ENCODE data around the gene NYAP1. TPM values are rescaled to one million over a fixed set of nuclear protein-coding genes. Genes with fewer than 3 reads are reported as not detected.
"Not testable (repeated sequence)": the region's sequence is repeated elsewhere in the genome, so short reads cannot be mapped to it uniquely, and the experiment has no call there.

Gene NYAP1
- total RNA-seq, 1 experiment from 2014 or later, result not detected

DNA sequence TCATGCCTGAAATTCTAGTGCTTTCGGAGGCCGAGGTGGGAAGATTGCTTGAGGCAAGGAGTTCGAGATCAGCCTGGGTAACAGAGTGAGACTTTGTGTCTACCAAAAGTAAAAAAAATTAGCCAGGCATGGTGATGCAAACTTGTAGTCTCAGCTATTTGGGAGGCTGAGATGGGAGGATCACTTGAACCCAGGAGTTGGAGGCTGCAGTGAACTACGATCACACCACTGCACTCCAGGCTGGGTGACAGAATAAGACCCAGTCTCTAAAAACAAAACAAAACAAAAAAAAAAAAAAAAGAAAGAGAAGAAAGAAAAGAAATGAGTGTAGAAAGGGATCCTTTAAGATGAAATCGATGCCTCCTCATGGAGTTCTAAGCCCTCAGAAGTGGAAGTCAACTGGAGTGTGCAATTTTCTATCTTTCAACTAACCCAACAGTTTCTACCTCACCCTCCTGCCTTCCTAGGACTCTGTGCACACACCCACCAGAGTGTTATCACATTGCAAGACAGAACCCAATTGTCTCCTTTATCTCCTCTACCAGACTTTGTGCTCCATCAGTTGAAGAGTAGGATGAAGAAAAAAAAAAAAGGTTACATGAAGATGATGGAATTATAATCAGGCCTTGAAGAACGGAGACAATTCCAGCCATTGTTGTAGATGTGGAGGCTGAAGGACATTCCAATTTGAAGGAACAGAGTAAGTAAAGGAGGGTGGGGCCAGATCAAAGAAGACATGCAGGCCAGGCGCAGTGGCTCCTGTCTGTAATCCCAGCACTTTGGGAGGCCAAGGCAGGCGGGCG is 26.9 kb downstream of the NYAP1 start:
- DNase-seq (ENCODE audit: low read depth), result no peak

DNA sequence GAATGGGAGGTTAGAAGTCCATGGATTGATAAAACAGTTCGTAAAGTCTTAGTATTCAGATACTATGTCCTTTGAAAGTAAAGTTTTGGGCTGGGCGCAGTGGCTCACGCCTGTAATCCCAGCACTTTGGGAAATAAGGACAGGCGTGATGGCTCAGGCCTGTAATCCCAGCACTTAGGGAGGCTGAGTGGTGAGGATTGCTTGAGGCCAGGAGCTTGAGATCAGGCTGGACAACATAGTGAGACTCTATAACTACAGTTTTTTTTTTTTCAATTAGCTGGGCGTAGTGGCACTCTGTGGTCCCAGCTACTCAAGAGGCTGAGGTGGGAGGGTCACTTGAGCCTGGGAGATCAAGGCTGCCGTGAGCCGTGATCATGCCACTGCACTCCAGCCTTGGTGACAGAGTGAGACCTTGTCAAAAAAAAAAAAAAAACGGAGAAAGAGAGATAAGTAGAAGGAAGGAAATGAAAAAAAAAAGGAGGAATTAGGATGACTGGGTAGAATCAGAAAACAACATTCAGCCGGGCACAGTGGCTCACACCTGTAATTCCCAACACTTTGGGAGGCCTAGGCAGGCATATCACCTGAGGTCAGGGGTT is 29.6 kb downstream of the NYAP1 start:
- no peak for DNase-seq (ENCODE audit: low read depth)

DNA sequence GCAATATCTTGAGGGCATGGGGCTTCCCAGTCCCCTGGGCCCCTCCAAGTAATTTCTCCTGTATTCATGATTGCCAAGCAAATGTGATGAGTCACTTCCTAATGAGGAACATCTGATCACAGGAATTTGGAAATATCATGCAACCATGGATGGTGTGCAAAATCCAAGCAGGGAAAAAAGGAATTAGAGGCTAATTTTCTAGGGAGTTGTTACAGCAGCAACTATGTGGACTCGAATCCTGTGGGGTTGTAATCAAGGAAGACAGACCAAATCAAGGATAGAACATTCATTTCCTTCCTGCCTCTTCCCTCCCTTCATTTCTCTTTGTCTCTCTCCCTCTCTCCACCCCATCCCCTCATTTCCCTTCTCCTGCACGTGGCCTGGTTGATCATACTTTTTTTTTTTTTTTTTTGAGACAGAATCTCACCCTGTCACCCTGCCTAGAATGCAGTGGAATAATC is 31.4 kb downstream of the NYAP1 start:
- peak; percentile 79 for DNase-seq (ENCODE audit: low read depth)

DNA sequence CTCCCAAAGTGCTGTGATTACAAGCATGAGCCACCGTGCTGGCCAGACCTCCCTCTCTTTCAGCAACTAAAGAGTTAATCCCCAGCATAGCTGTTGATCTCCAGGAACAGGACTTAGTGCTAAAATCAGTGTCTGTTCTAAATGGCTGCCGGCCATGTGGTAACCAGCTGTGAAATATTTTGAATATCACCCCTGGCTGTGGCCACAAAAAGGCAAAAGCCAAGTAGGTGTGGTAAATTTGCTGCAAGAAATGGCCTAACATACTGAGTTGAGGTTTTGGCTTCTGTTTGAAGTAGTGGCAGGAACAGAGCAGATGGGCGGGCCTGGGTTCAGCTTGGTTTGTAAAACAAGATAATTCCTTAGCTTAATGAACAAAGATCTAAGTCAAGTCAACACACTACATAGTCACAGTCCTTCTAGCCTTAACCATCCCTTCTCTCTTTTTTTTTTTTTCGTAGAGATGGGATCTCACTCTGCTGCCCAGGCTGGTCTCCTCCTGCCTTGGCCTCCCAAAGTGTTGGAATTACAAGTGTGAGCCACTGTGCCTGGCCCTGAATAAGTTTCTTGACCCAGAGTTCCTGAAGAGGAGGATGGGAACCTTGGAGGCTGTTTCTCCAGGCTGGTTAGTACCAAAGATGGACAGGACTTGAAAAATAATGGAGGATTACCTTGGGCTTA is 32.5 kb downstream of the NYAP1 start:
- DNase-seq (ENCODE audit: low read depth), result peak; percentile 97

DNA sequence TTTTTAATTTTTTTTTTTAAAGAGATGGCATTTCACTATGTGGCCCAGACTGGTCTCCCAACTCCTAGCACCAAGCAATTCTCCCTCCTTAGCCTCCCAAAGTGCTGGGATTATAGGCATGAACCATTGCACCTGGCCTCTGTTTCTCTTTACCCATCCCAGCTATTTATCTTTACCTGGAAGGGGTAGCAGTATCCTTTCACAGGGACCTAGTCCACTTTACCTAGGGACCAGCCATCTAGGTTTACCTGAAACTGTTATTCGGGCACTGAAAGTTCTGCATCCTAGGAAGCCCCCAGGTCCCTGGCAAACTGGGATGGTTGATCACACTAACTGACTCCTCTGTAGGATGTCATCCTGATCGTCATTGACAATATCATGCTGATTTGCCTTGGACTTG is 33.6 kb downstream of the NYAP1 start:
- DNase-seq (ENCODE audit: low read depth), result no peak

DNA sequence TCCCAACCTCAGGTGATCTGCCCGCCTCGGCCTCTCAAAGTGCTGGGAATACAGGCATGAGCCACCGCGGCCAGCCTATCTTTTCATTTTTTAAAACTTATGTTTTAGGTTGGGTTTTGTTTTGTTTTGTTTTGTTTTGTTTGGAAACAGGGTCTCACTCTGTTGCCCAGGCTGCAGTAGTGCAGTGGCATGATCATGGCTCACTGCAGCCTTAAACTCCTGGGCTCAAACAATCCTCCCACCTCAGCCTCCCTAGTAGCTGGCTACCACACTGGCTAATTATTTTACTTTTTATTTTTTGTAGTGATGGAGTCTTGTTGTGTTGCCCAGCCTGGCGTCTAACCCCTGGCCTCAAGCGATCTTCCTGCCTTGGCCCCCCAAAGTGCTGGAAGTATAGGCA is 35.9 kb downstream of the NYAP1 start:
- no peak for DNase-seq (ENCODE audit: low read depth)

DNA sequence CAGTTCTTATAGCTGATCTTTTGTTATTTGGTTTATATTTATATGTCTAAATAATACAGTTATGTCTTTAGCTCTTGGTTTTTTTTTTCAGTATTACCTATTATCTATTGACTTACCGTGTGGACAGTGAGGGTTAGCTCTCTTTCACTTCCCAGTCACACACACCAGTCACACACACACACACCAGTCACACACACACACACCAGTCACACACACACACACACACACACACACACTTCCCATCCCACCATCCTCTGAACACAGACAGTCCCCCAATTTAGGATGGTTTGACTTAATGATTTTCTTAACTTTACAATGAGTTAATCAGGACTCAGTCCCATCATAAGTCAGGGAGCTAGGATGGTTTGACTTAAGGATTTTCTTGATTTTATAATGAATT is 36.4 kb downstream of the NYAP1 start:
- DNase-seq (ENCODE audit: low read depth), result no peak

DNA sequence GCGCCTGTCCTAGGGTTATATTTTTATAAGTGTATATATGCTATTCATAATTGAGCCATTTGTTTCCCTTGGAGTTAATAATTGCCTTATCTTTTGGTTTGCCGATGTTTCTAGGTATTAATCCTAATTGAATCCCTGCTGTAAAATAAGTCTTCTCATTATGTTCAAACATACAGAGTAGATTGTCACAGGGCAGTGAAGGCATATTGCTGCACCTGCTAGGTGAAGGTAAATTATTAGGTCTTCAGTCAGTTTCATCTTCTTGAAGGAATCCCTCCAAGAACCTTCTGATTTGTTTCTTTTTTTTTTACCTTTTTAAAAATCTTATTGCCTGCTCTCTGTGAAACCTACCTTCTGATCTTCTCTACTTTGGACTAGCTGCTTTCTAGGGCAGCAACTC is 37.3 kb downstream of the NYAP1 start:
- no peak for DNase-seq (ENCODE audit: low read depth)

DNA sequence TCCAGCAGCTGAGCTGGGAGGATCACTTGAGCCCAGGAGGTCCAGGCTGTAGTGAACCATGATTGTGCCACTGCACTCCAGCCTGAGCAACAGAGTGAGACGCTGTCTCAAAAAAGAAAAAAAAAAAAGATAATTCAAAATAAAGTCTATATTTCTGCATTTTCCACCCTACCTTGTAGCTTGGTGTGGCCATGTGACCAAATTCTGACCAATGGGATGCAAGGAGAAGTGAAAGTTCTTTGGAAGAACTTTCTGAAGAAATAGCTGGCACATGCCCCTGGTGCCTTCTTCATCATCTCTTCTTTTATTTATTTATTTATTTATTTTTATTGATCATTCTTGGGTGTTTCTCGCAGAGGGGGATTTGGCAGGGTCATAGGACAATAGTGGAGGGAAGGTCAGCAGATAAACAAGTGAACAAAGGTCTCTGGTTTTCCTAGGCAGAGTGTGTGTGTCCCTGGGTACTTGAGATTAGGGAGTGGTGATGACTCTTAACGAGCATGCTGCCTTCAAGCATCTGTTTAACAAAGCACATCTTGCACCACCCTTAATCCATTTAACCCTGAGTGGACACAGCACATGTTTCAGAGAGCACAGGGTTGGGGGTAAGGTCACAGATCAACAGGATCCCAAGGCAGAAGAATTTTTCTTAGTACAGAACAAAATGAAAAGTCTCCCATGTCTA is 38.3 kb downstream of the NYAP1 start:
- not testable (repeated sequence) for DNase-seq (ENCODE audit: low read depth)

DNA sequence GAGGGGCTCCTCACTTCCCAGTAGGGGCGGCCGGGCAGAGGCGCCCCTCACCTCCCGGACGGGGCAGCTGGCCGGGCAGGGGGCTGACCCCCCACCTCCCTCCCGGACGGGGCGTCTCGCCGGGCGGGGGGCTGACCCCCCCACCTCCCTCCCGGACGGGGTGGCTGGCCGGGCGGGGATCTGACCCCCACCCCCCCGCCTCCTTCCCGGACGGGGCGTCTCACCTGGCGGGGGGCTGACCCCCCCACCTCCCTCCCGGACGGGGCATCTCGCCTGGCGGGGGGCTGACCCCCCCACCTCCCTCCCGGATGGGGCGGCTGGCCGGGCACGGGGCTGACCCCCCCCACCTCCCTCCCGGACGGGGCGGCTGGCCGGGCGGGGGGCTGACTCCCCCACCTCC is 39.5 kb downstream of the NYAP1 start:
- DNase-seq (ENCODE audit: low read depth), result not testable (repeated sequence)

DNA sequence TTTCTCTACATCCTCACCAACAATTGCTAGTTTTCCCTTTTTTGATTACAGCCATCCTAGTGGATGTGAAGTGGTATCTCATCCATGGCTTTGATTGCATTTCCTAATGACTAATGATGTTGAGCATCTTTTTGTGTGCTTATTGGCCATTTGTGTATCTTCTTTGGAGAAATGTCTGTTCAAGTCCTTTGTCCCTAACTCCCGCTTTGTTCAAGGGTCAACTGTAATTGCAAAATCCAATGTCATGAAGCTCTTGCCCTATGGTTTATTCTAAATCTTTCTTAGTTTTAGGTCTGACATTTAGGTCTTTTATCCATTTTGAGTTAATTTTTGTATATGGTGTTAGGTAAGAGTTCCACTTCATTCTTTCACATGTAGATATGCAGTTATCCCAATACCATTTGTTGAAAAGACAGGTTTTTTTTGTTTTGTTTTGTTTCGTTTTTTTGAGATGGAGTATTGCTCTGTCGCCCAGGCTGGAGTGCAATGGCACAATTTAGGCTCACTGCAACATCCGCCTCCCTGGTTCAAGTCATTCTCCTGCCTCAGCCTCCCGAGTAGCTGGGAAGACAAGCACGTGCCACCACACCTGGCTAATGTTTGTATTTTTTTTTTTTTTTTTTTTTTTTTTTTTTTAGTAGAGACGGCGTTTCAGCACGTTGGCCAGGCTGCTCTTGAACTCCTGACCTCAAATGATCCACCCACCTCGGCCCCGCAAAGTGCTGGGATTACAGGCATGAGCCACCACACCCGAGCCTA is 44.6 kb downstream of the NYAP1 start:
- not testable (repeated sequence) for DNase-seq (ENCODE audit: low read depth)

DNA sequence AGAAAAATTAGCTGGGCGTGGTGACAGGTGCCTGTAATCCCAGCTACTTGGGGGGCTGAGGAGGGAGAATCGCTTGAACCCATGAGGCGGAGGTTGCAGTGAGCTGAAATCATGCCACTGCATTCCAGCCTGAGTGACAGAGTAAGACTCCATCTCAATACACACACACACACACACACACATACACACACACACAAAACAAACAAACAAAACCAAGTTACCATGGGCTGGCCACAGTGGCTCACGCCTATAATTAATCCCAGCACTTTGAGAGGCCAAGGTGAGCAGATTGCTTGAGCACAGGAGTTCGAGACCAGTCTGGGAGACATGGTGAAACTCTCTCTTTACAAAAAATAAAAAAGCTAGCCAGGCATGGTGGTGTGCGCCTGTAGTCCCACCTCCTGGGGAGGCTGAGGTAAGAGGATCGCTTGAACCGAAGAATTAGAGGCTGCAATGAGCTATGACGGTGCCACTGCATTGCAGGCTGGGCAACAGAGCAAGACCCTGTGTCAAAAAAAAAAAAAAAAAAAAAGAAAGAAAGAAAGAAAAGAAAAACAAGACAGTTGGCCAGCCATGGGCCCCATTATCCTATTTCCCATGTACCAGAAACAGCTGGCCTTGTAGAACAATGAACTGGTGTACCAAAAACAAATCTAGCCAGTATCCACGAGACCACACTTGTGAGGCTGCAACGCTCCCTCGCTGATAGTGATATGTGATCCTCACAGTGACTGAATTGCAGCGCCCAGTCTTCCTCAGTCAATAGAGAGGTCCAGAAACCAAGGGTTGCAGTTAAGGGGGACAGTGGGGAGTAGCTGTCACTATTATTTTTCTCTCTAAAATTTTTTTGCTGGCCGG is 48.7 kb downstream of the NYAP1 start:
- no peak for DNase-seq (ENCODE audit: low read depth)

DNA sequence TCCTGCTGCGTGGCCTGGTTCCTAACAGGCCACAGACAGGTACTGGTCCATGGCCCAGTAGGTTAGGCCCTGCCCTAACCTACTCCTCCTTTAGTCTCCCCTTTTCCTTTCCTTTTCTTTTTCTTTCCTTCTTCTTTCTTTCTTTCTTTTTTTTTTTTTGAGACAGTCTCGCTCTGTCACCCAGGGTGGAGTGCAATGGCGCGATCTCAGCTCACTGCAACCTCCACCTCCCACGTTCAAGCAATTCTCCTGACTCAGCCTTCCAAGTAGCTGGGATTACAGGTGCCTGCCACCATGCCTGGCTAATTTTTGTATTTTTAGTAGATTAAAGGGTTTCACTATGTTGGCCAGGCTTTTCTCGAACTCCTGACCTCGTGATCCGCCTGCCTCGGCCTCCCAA is 52.3 kb downstream of the NYAP1 start:
- not testable (repeated sequence) for DNase-seq (ENCODE audit: low read depth)

DNA sequence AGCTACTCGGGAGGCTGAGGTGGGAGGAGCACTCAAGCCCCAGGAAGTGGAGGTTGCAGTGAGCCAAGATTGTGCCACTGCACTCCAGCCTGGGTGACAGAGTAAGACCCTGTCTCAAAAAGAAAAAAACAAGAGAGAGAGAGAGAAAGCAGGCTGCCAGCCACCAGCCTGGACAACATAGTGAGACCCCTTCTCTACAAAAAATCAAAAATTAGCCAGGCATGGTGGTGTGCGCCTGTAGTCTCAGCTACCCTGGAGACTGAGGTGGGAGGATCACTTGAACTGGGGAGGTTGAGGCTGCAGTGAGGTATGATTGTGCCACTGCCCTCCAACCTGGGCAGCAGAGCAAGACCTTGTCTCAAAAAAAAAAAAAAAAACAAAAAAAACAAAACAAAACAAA is 53.0 kb downstream of the NYAP1 start:
- DNase-seq (ENCODE audit: low read depth), result not testable (repeated sequence)

DNA sequence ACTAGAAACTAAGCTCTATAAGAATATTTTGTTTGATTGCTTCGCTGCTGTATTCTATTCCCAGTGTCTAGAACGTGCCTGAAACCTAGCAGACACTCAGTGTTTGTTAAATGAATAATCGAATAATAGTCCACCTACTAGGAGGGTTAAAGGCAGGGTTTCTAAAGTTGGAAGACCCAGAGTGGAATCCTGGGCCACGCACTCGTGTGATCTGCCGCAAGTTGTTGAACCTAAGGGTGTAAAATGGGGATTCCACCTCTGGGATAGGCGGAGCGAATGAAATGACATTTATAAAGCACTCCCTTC is 54.6 kb downstream of the NYAP1 start:
- no peak for DNase-seq (ENCODE audit: low read depth)

DNA sequence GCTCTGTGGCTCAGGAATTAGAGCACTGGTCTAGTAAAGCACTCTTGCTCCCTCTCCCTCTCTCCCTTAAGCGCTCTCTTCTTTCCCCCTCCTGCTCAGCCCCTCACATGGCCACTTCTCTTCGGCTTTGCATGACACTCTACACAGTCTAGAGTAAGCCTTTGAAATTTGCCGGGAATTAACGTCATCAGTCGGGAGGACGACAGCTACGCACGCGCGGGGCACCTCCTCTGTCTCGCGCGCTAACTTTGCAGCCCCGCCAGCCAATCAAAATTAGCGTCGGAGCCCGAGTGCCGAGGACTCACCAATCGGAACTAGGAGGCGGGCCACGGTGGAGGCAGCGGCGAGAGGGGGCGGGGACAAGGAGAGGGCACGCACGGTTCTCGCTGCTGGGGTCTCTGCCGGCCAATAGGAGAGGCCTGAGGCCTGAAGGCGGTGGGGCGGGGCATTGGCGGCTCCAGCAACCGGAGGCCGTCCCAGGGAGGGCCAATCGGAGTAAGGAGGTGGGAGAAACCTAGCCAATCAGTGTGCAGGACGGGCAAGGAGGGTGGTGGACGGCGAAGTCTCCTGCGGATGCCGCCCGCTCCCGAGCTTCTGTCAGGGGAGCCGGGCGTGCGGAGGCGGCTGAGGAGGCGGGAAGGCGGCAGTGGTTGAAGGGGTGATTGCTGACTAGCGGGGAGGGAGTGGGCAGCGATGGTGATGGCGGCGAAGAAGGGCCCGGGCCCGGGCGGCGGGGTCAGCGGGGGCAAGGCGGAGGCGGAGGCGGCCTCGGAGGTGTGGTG is 55.1 kb downstream of the NYAP1 start, which contains the start of gene AGFG2:
TSS of gene AGFG2 (plus strand) at position 550 of the 782 bp plus-strand sequence. CDS start at position 694, 144 bp downstream.
- DNase-seq (ENCODE audit: low read depth), result peak; percentile 100

DNA sequence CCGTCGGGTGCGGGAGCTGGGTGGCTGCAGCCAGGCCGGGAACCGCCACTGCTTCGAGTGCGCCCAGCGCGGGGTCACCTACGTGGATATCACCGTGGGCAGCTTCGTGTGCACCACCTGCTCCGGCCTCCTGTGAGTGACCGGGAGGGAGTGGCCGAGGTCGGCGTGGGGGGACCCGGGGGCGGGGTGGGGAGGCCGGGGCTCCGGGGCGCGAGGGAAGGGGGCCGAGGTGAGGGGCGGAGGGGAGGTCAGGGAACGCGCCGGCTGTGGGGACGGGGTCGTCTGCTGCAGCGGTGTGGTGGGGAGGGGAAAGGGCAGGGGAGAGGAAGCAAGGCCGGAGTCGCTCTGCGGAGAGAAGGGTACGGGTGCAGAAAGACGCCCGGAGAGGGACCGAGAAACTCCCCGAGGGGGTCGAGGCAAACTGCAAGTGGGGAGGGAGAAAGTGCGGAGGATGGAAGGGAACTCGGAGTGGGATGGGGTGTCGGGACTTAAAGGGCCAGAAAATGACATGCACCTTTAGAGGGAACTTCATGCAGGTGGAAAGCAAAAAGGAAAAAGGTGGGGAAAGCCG is 55.8 kb downstream of the NYAP1 start:
- DNase-seq (ENCODE audit: low read depth), result no peak

DNA sequence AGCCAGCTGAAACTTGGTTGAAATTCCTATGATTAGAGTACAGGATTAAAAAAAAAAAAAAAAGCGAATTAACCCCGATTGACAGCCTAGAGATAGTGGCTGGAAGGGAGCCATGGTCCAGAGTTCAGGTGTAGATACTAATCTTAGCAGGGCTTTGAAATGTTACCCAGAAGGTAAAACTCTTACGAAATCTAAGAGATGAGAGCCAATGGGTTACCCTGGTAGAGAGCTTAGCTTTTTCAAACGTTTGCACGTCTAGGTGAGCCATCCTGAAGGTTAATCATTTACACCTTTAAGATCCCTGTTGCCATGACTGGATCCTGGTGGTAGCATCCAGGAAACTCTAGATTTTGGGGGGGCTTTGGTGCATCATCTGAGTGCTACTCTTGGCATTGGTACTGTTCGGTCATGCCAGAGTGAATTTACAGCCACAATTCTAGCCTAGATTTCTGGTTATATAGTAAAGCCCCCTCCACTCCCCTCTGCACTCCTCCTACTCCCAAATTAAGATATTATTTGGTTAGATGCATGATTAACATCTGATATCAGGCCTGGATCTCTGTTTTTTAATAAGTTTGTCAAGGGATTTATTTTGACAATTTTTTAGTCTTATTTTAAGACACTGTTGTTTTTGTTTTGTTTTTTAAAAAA is 56.5 kb downstream of the NYAP1 start:
- DNase-seq (ENCODE audit: low read depth), result no peak

DNA sequence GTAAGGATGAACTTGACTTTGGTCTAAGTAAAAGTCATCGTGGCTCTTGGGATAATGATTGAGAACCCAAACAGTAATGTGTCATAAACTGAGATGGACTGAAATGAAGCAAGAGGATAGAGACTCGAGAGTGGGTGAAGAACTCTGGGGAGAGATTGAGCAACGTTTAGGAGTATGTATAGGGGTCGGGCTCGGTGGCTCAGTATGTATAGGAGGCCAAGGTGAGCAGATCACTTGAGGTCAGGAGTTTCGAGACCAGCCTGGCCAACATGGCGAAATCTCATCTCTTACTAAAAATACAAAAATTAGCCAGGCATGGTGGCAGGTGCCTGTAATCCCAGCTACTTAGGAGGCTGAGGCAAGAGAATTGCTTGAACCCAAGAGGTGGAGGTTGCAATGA is 57.6 kb downstream of the NYAP1 start:
- not testable (repeated sequence) for DNase-seq (ENCODE audit: low read depth)
